Mesenchymal stem cell (in vitro differentiated cells and primary cell): Measurements from ENCODE around the gene LMF1.

Experiments used
- DNase-seq: peaks from one replicate; pipeline ENCODE4 v3.0.0-alpha.2; 2013
- H2AFZ ChIP-seq: one replicate; pipeline ENCODE4 v1.6.1; 2013; ENCODE audit warnings: low read depth, mild to moderate bottlenecking, control low read depth, inconsistent platforms, low read length, moderate library complexity
- H2AK5ac ChIP-seq: 2 replicates; pipeline ENCODE4 v1.6.1; 2013; ENCODE audit warnings: low read length, moderate library complexity, mild to moderate bottlenecking, inconsistent platforms; ENCODE audit not compliant: severe bottlenecking
- H2BK120ac ChIP-seq: one replicate; pipeline ENCODE4 v1.6.1; 2013; ENCODE audit warnings: low read depth, mild to moderate bottlenecking, inconsistent platforms, low read length, moderate library complexity
- H2BK12ac ChIP-seq, 2 experiments: one replicate each; pipeline ENCODE4 v1.6.1; 2013; ENCODE audit warnings: inconsistent platforms in 2 of 2, low read length in 2 of 2, mild to moderate bottlenecking in 2 of 2, moderate library complexity in 2 of 2, control low read depth in 1 of 2
- H2BK15ac ChIP-seq: one replicate; pipeline ENCODE4 v1.6.1; 2013; ENCODE audit warnings: mild to moderate bottlenecking, low read depth, inconsistent platforms; ENCODE audit not compliant: poor library complexity, severe bottlenecking
- H2BK5ac ChIP-seq: 2 replicates; pipeline ENCODE4 v1.6.1; 2013; ENCODE audit warnings: low read depth, mild to moderate bottlenecking, low read length, control low read depth, inconsistent platforms; ENCODE audit not compliant: poor library complexity, severe bottlenecking
- H3K14ac ChIP-seq, 2 experiments: one replicate each; pipeline ENCODE4 v1.6.1; 2013; ENCODE audit warnings: inconsistent platforms in 2 of 2, low read length in 2 of 2, control low read depth in 1 of 2, mild to moderate bottlenecking in 1 of 2, moderate library complexity in 1 of 2
- H3K18ac ChIP-seq, 2 experiments: one replicate each; pipeline ENCODE4 v1.6.1; 2013; ENCODE audit warnings: inconsistent platforms in 2 of 2, low read length in 2 of 2, control low read depth in 1 of 2, low read depth in 1 of 2, mild to moderate bottlenecking in 1 of 2
- H3K23ac ChIP-seq, 2 experiments: one replicate each; pipeline ENCODE4 v1.6.1; 2013; ENCODE audit warnings: inconsistent platforms in 2 of 2, low read length in 2 of 2, mild to moderate bottlenecking in 2 of 2, moderate library complexity in 2 of 2, control low read depth in 1 of 2
- H3K27ac ChIP-seq: 2 replicates; pipeline ENCODE4 v1.5.1; 2013; ENCODE audit warnings: mild to moderate bottlenecking, moderate library complexity, low read length, control low read depth, inconsistent platforms; ENCODE audit not compliant: poor library complexity, severe bottlenecking
- H3K27me3 ChIP-seq, 2 experiments: 2 replicates each; pipeline versions ENCODE4 v1.6.1 to v1.7.0; 2013; ENCODE audit warnings: low read length in 2 of 2, mild to moderate bottlenecking in 2 of 2, moderate library complexity in 2 of 2, control low read depth in 1 of 2, inconsistent platforms in 1 of 2; ENCODE audit not compliant: control insufficient read depth in 1 of 2, insufficient read depth in 1 of 2
- H3K36me3 ChIP-seq, 2 experiments: 2 replicates each; pipeline versions ENCODE4 v1.6.1 to v1.7.0; 2013; ENCODE audit warnings: low read length in 2 of 2, control low read depth in 1 of 2, inconsistent platforms in 1 of 2, low read depth in 1 of 2, mild to moderate bottlenecking in 1 of 2; ENCODE audit not compliant: insufficient read depth in 2 of 2, control insufficient read depth in 1 of 2
- H3K4ac ChIP-seq, 2 experiments: one replicate each; pipeline ENCODE4 v1.6.1; 2013; ENCODE audit warnings: inconsistent platforms in 2 of 2, low read length in 2 of 2, mild to moderate bottlenecking in 2 of 2, moderate library complexity in 2 of 2, control low read depth in 1 of 2, low read depth in 1 of 2
- H3K4me1 ChIP-seq: 2 replicates; pipeline ENCODE4 v1.6.1; 2013; ENCODE audit warnings: low read depth, low read length, control low read depth; ENCODE audit not compliant: control insufficient read depth, insufficient read depth
- H3K4me2 ChIP-seq: 2 replicates; pipeline ENCODE4 v1.6.1; 2013; ENCODE audit warnings: low read length, mild to moderate bottlenecking, inconsistent platforms; ENCODE audit not compliant: poor library complexity, severe bottlenecking
- H3K4me3 ChIP-seq, 2 experiments: 2 replicates each; pipeline versions ENCODE4 v1.5.1 to v1.7.0; 2013; ENCODE audit warnings: low read length in 2 of 2, mild to moderate bottlenecking in 2 of 2, control low read depth in 1 of 2, low read depth in 1 of 2; ENCODE audit not compliant: insufficient read depth in 1 of 2
- H3K79me1 ChIP-seq: replicated peaks from 2 replicates; pipeline ENCODE4 v1.6.1; 2013; ENCODE audit warnings: mild to moderate bottlenecking, control low read depth, low read length, inconsistent platforms; ENCODE audit not compliant: poor library complexity, severe bottlenecking
- H3K9ac ChIP-seq: 2 replicates; pipeline ENCODE4 v1.7.0; 2013; ENCODE audit warnings: mild to moderate bottlenecking, low read length, moderate library complexity
- H3K9me3 ChIP-seq: 2 replicates; pipeline ENCODE4 v1.7.0; 2013; ENCODE audit warnings: mild to moderate bottlenecking, low read length; ENCODE audit not compliant: control insufficient read depth
- H4K8ac ChIP-seq: one replicate; pipeline ENCODE4 v1.6.1; 2013; ENCODE audit warnings: inconsistent platforms, mild to moderate bottlenecking, low read length, moderate library complexity
- H4K91ac ChIP-seq: one replicate; pipeline ENCODE4 v1.6.1; 2013; ENCODE audit warnings: mild to moderate bottlenecking, low read length, inconsistent platforms
- WGBS: methylation state at CpG from one replicate; pipeline ENCODE4 v1.1.7; 2013; ENCODE audit warnings: mixed read lengths; 5-methylcytosine and 5-hydroxymethylcytosine counted together

The LMF1 gene

DNA sequence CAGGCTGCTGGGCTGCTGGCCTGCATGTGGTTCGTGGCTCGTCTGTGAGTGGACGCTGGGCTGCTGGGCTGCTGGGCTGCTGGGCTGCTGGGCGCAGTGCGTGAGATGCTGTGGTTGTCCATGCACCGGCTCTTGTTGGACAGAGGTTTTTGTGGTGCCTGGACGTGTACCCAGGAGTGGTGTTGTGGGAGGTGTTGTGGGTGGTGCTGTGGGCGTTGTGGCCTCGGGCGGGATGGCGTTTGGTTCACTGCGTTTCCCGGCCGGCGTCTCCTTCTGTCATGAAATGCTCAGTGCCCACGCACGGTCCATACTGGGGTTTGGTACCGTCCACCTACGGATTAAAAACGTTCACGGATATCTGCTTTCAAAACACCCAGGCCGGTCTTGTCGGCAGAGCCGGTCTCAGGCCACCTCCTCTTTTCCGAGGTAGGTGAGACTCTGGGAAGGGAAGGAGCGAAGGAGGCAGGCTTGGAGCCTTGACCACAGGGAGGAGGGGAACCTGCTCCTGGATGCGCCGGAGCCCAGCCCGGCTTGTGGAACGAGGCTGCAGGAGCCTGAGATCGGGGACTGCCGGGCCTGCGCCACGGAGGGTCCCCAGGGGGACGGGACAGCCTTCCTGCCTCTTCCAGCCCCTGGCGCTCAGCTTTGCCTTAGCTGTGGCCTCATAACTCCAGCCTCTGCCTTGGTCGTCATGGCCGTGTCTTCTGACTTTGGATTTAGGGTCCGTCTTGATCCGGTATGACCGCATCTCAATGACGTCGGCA lies 140.5 kb downstream of the LMF1 start:
- H2AFZ ChIP-seq: no peak overlapping the region
- no peak overlapping the region for H3K9ac ChIP-seq
- WGBS: 93% methylated on average over 43 of the region's 43 CpGs
- no peak overlapping the region for H2AK5ac ChIP-seq
- no peak overlapping the region for H3K14ac ChIP-seq
- no peaks in the 10 kb centered on the region for H3K79me1 ChIP-seq
- H2BK15ac ChIP-seq: no peak overlapping the region
- no peak overlapping the region for H4K8ac ChIP-seq
- no peak overlapping the region for H2BK120ac ChIP-seq
- peaks cover 0 to 55% of the 10 kb centered on the region in 2 experiments for H3K27me3 ChIP-seq
- H3K4ac ChIP-seq: no peak overlapping the region
- peaks cover 10% of the 10 kb centered on the region for H3K9me3 ChIP-seq
- no peak overlapping the region for H3K27ac ChIP-seq
- H3K36me3 ChIP-seq: no peaks in the 10 kb centered on the region
- H3K23ac ChIP-seq: no peak overlapping the region
- H3K4me2 ChIP-seq: no peak overlapping the region
- H2BK12ac ChIP-seq: no peak overlapping the region
- no peak for DNase-seq
- no peak overlapping the region for H2BK5ac ChIP-seq
- H3K18ac ChIP-seq: no peak overlapping the region
- H3K4me3 ChIP-seq: no peak overlapping the region
- H4K91ac ChIP-seq: no peak overlapping the region
- H3K4me1 ChIP-seq: no peaks in the 10 kb centered on the region

DNA sequence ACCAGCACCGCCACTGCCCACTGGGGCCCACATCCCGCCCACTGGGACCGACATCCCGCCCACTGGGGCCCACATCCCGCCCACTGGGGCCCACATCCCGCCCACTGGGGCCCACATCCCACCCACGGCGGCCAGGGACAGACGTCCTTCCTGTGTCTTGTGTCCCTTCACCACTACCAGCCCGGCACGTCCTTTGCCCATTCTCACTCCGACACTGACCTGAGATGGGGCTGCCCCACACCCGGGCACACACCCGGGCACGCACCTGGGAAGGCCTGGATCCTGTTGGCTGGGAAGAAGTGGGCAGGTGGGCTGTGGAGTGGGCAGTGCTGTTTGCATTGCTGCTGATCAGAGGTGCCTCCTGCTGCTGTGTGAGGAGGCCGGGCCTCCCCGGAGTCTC lies 141.9 kb downstream of the LMF1 start:
- Histone ChIP-seq H3K36me3 (peaks cover 0 to 4% of the 10 kb centered on the region in 2 experiments), H4K8ac (no peak overlapping the region), H3K79me1 (no peaks in the 10 kb centered on the region), H2BK15ac (no peak overlapping the region), H3K23ac (no peak overlapping the region), H3K14ac (no peak overlapping the region), H3K9me3 (no peaks in the 10 kb centered on the region), H3K4me3 (no peak overlapping the region), H3K18ac (no peak overlapping the region), H2AK5ac (no peak overlapping the region), H2BK5ac (no peak overlapping the region), H2AFZ (no peak overlapping the region), H3K4me1 (peaks cover 2% of the 10 kb centered on the region), H3K4me2 (no peak overlapping the region), H3K9ac (no peak overlapping the region), H3K27me3 (peaks cover 0 to 64% of the 10 kb centered on the region in 2 experiments), H2BK120ac (no peak overlapping the region), H3K4ac (no peak overlapping the region), H3K27ac (no peak overlapping the region), H2BK12ac (no peak overlapping the region), H4K91ac (no peak overlapping the region)
- DNase-seq: no peak
- WGBS: 81% methylated on average over 15 of the region's 17 CpGs

DNA sequence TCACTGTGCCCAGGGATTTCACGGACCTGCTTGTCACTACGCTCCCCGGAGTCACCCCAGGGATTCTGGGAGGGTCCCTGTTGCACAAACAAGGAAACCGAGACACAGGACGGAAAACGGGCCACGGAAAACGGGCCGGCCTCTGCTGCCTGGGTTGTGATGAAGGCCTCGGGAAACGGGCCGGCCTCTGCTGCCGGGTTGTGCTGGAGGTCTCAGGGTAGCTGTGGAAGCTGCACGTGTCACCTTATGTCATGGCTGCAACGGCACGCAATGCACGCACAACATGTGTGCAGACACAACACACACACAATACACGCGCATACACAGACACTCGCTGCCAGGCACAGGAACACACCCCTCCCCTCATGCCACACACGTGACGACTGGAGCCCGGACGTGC lies 143.3 kb downstream of the LMF1 start:
- no peak overlapping the region for H2BK120ac ChIP-seq
- no peak overlapping the region for H2AK5ac ChIP-seq
- H4K91ac ChIP-seq: no peak overlapping the region
- H3K14ac ChIP-seq: no peak overlapping the region
- no peak overlapping the region for H2AFZ ChIP-seq
- no peak overlapping the region for H3K4me2 ChIP-seq
- H3K4ac ChIP-seq: no peak overlapping the region
- no peaks in the 10 kb centered on the region for H3K9me3 ChIP-seq
- H4K8ac ChIP-seq: no peak overlapping the region
- no peaks in the 10 kb centered on the region for H3K79me1 ChIP-seq
- H3K9ac ChIP-seq: no peak overlapping the region
- H3K27me3 ChIP-seq: peaks cover 0 to 62% of the 10 kb centered on the region in 2 experiments
- H2BK12ac ChIP-seq: no peak overlapping the region
- DNase-seq: no peak
- H3K4me3 ChIP-seq: no peak overlapping the region
- H3K23ac ChIP-seq: no peak overlapping the region
- H3K4me1 ChIP-seq: peaks cover 2% of the 10 kb centered on the region
- H3K36me3 ChIP-seq: peaks cover 0 to 4% of the 10 kb centered on the region in 2 experiments
- no peak overlapping the region for H2BK5ac ChIP-seq
- no peak overlapping the region for H3K27ac ChIP-seq
- no peak overlapping the region for H2BK15ac ChIP-seq
- no peak overlapping the region for H3K18ac ChIP-seq
- 89% methylated on average over 24 of the region's 24 CpGs for WGBS

GRCh38 chr16:825341-826061 lies 145.3 kb downstream of the LMF1 start:
- peaks cover 0 to 4% of the 10 kb centered on the region in 2 experiments for H3K36me3 ChIP-seq

More at GRCh38 chr16:825341-826061, 145.3 kb downstream of the LMF1 start:
- H2BK5ac ChIP-seq: no peak overlapping the region
- H4K8ac ChIP-seq: no peak overlapping the region
- H2AK5ac ChIP-seq: no peak overlapping the region
- H3K4me2 ChIP-seq: no peak overlapping the region
- H4K91ac ChIP-seq: no peak overlapping the region
- no peak overlapping the region for H3K14ac ChIP-seq
- H3K27ac ChIP-seq: no peak overlapping the region
- no peak overlapping the region for H2AFZ ChIP-seq
- H3K23ac ChIP-seq: no peak overlapping the region
- peak overlapping the region; percentile 36 for H3K9ac ChIP-seq
- WGBS: 90% methylated on average over 35 of the region's 36 CpGs
- no peak overlapping the region for H2BK12ac ChIP-seq
- H2BK15ac ChIP-seq: no peak overlapping the region
- H3K79me1 ChIP-seq: no peaks in the 10 kb centered on the region
- H3K9me3 ChIP-seq: no peaks in the 10 kb centered on the region
- no peak overlapping the region for H3K4ac ChIP-seq
- peaks cover 0 to 62% of the 10 kb centered on the region in 2 experiments for H3K27me3 ChIP-seq
- no peak overlapping the region for H3K18ac ChIP-seq
- H3K4me3 ChIP-seq: peak overlapping the region in 1 of 2 experiments; percentile 53
- H2BK120ac ChIP-seq: no peak overlapping the region
- peaks cover 10% of the 10 kb centered on the region for H3K4me1 ChIP-seq
- DNase-seq: no peak
